HG03039 (cell line): ENCODE data around the gene AFAP1.

Experiments used
- ATAC-seq: cut with Tn5 transposase; IDR thresholded peaks from one replicate; pipeline ENCODE4 v1.9.1; 2021; ENCODE audit warnings: mild to moderate bottlenecking, moderate library complexity; ENCODE audit not compliant: unreplicated experiment

Gene AFAP1

DNA sequence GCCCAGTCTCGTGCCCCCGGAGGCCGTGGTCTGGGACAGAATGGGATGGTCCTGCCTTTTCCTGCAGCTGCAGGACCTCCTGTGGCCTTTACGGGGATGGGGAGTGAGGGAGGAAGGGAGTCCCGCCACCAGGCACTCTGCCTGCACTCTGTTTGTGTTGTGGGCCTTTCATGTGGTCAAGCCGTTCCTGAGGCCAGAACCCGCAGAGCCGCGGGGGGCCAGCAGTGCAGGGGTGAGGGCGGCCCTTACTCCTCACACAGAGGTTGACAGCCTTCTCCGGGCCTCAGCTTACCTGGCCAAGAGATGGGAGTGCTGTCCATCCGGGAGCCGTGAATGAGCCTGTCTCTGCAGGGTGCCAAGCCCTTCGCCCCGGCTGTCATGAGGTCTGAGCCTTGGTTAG is 230.7 kb downstream of the AFAP1 start:
- no peak for ATAC-seq
